HEK293 (cell line): Measurements from ENCODE around the gene PTGES.

Experiments used
- ATF2 ChIP-seq: fragments of 450-650 bp; formaldehyde crosslinking; IDR thresholded peaks from 2 replicates; pipeline ENCODE4 v1.5.1; 2016; ENCODE audit warnings: missing biosample characterization, missing genetic modification characterization, low read depth
- GLI2 ChIP-seq: fragments of 450-650 bp; formaldehyde crosslinking; IDR thresholded peaks from 2 replicates; pipeline ENCODE4; 2017; ENCODE audit warnings: missing biosample characterization, missing genetic modification characterization, low read depth, borderline replicate concordance
- KLF7 ChIP-seq: fragments of 450-650 bp; formaldehyde crosslinking; IDR thresholded peaks from 2 replicates; pipeline ENCODE4 v1.5.1; 2016; ENCODE audit warnings: missing biosample characterization, missing genetic modification characterization, borderline replicate concordance
- PBX3 ChIP-seq: sonication (generic); formaldehyde crosslinking; IDR thresholded peaks from 2 replicates; pipeline ENCODE4 v1.8.1; 2022; ENCODE audit warnings: mild to moderate bottlenecking, moderate library complexity, missing genetic modification reagents
- REPIN1 ChIP-seq: fragments of 450-650 bp; formaldehyde crosslinking; IDR thresholded peaks from 2 replicates; pipeline ENCODE4 v1.5.1; 2017; ENCODE audit warnings: missing biosample characterization, missing genetic modification characterization, low read depth
- ZBTB1 ChIP-seq: fragments of 450-650 bp; formaldehyde crosslinking; IDR thresholded peaks from 2 replicates; pipeline ENCODE4 v1.5.1; 2016; ENCODE audit warnings: missing biosample characterization, missing genetic modification characterization
- ZBTB7A ChIP-seq: fragments of 450-650 bp; formaldehyde crosslinking; IDR thresholded peaks from 2 replicates; pipeline ENCODE4 v1.5.1; 2016; ENCODE audit warnings: low read depth, missing biosample characterization, missing genetic modification characterization
- ZNF114 ChIP-seq: fragments of 450-650 bp; formaldehyde crosslinking; IDR thresholded peaks from 2 replicates; pipeline ENCODE4 v1.5.0; 2017; ENCODE audit warnings: missing biosample characterization, missing genetic modification characterization
- ZNF24 ChIP-seq: fragments of 450-650 bp; formaldehyde crosslinking; IDR thresholded peaks from 2 replicates; pipeline ENCODE4 v1.5.1; 2016; ENCODE audit warnings: missing biosample characterization, missing genetic modification characterization
- ZNF670 ChIP-seq: fragments of 450-650 bp; formaldehyde crosslinking; IDR thresholded peaks from 2 replicates; pipeline ENCODE4 v1.5.1; 2016; ENCODE audit warnings: missing biosample characterization, missing genetic modification characterization, low read depth
- TF ChIP-seq, protein P1 (sequence below): fragments of 450-650 bp; formaldehyde crosslinking; IDR thresholded peaks from 2 replicates; pipeline ENCODE4 v1.5.1; 2016; ENCODE audit warnings: missing biosample characterization, missing genetic modification characterization

GRCh38 chr9:129774791-129775447 is 22.1 kb upstream of the PTGES start:
- TF ChIP-seq ZNF670 (tag by site-specific recombination) (no peak), ZNF114 (tag by site-specific recombination) (no peak), ATF2 (no peak), KLF7 (tag by site-specific recombination) (no peak), PBX3 (CRISPR knock-in tag) (no peak), GLI2 (tag by site-specific recombination) (no peak), ZNF24 (no peak), REPIN1 (tag by site-specific recombination) (no peak), ZBTB1 (tag by site-specific recombination) (no peak), ZBTB7A (tag by site-specific recombination) (no peak)
- TF ChIP-seq, protein P1, sequence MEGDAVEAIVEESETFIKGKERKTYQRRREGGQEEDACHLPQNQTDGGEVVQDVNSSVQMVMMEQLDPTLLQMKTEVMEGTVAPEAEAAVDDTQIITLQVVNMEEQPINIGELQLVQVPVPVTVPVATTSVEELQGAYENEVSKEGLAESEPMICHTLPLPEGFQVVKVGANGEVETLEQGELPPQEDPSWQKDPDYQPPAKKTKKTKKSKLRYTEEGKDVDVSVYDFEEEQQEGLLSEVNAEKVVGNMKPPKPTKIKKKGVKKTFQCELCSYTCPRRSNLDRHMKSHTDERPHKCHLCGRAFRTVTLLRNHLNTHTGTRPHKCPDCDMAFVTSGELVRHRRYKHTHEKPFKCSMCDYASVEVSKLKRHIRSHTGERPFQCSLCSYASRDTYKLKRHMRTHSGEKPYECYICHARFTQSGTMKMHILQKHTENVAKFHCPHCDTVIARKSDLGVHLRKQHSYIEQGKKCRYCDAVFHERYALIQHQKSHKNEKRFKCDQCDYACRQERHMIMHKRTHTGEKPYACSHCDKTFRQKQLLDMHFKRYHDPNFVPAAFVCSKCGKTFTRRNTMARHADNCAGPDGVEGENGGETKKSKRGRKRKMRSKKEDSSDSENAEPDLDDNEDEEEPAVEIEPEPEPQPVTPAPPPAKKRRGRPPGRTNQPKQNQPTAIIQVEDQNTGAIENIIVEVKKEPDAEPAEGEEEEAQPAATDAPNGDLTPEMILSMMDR (tag by site-specific recombination): no peak
